ENCODE data around the gene FAM185A. TPM values are rescaled to one million over a fixed set of nuclear protein-coding genes. Genes with fewer than 3 reads are reported as not detected.

FAM185A gene
- 7.2 and 10.8 TPM in 2 replicates for total RNA-seq

DNA sequence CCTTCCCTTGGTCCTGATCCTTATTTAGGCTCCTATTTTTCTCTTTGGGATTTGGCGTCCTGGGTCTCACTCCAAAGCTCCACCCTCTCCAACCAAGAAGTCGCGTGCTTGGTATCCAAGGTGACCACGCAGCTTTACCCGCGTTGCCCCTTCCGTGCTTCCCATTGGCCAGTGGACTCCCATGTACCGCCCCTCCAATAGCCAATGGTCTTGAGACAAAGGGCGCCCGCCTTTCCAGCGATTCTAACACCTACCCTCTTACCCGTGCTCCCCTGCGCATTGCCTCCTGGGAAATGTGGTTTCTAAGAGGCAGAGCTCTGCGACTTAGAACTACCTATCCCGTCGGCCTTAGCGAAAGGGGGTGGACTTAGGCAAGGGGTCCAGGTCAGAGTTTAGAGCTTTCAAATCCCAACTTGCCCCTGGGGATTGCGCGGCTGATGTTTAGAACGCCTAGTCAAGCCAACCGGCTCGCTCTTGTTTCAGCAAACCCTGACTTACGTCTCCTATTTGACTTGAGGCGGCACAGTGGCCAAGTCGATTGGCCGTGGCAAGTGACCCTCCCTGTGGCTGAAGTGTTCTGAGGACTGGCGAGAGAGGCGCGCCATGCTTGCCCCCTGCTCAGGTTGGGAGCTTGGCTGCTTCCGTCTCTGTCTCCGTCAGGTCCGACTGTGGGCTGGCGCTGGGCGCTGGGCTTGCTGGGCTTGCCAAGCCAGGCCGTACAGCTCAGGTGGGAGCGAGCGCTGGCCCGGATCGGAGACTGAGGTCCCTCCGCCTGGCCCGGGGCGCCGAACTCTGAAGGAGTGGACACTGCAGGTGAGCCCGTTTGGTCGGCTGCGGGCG, at the start of gene FAM185A:
Gene FAM185A, plus strand, starts transcription at position 395 of the 840 bp plus-strand sequence. Its CDS starts 209 bp downstream, at position 604.

Small RNA genes lying within 50 kb of the gene (small RNA-seq; reads per million reads assigned to genes)
- not detected for gene RNU6-1136P

Other genes with a start within 250 kb of the FAM185A start
- 1.7 and 2.8 TPM in 2 replicates for gene RASA4B, start 231.2 kb upstream of the FAM185A start, total RNA-seq
- gene UPK3BL2, start 205.3 kb upstream of the FAM185A start, total RNA-seq, result 0.80 and 3.7 TPM in 2 replicates
- not detected in 2 replicates for gene SPDYE2, start 197.8 kb upstream of the FAM185A start, total RNA-seq
- gene POLR2J3, start 176.4 kb upstream of the FAM185A start, total RNA-seq, result 49.7 and 95.2 TPM in 2 replicates
- 4.5 and 6.6 TPM in 2 replicates for gene RASA4, start 132.2 kb upstream of the FAM185A start, total RNA-seq
- 7.0 and 8.0 TPM in 2 replicates for gene UPK3BL1, start 106.2 kb upstream of the FAM185A start, total RNA-seq
- not detected in 2 replicates for gene SPDYE2B, start 98.7 kb upstream of the FAM185A start, total RNA-seq
- 7.7 and 10.1 TPM in 2 replicates for gene POLR2J2, start 77.3 kb upstream of the FAM185A start, total RNA-seq
- 4.4 and 6.8 TPM in 2 replicates for gene LRRC17, start 164.0 kb downstream of the FAM185A start, total RNA-seq